WERI-Rb-1 (cell line): ENCODE results near the gene CDYL.

Experiments used
- DNase-seq: peaks from one replicate; pipeline ENCODE4 v3.0.0-alpha.2; 2020
- H3K27ac ChIP-seq: fragments of 250-450 bp; sonication (Bioruptor Pico); 2 replicates; pipeline ENCODE4 v1.5.1; 2020; ENCODE audit warnings: mild to moderate bottlenecking, moderate library complexity
- H3K27me3 ChIP-seq: fragments of 250-450 bp; sonication (Bioruptor Pico); 2 replicates; pipeline ENCODE4 v1.5.1; 2021; ENCODE audit warnings: mild to moderate bottlenecking, low read depth, moderate library complexity; ENCODE audit not compliant: insufficient read depth, severe bottlenecking
- H3K36me3 ChIP-seq: fragments of 250-450 bp; sonication (Bioruptor Pico); 2 replicates; pipeline ENCODE4 v1.5.1; 2020; ENCODE audit warnings: mild to moderate bottlenecking, moderate library complexity
- H3K4me3 ChIP-seq: 2 replicates; pipeline ENCODE4 v1.5.1; 2011; ENCODE audit warnings: low read depth, mild to moderate bottlenecking, control low read depth, low read length
- H3K9me3 ChIP-seq: fragments of 250-450 bp; sonication (Bioruptor Pico); 2 replicates; pipeline ENCODE4 v1.5.1; 2021; ENCODE audit warnings: mild to moderate bottlenecking, moderate library complexity; ENCODE audit not compliant: severe bottlenecking
- CTCF ChIP-seq: IDR thresholded peaks from 2 replicates; pipeline ENCODE4 v1.5.1; 2011; ENCODE audit warnings: low read depth, mild to moderate bottlenecking, control low read depth, inconsistent platforms, low read length

The CDYL gene

GRCh38 chr6:4916954-4917561 is 140.9 kb downstream of the CDYL start:
- no peak for DNase-seq
- no peak overlapping the region for H3K27ac ChIP-seq
- no peak for TF ChIP-seq CTCF

GRCh38 chr6:4920914-4921410 is 144.8 kb downstream of the CDYL start:
- Histone ChIP-seq H3K4me3 (no peak overlapping the region), H3K9me3 (no peaks in the 10 kb centered on the region), H3K36me3 (no peaks in the 10 kb centered on the region; the same call in 1 of the 2 replicates), H3K27me3 (no peaks in the 10 kb centered on the region), H3K27ac (no peak overlapping the region)
- no peak for TF ChIP-seq CTCF
- no peak for DNase-seq

More at GRCh38 chr6:4916954-4917561, 140.9 kb downstream of the CDYL start:
- Histone ChIP-seq H3K36me3 (no peaks in the 10 kb centered on the region; the same call in none of the 2 replicates), H3K27me3 (no peaks in the 10 kb centered on the region), H3K9me3 (no peaks in the 10 kb centered on the region), H3K4me3 (no peak overlapping the region)

- no peaks in the 10 kb centered on the region for H3K27me3 ChIP-seq
- TF ChIP-seq CTCF = no peak
- no peaks in the 10 kb centered on the region; the same call in 1 of the 2 replicates for H3K36me3 ChIP-seq
These were observed 146.4 kb downstream of the CDYL start for GRCh38 chr6:4922488-4923037.

GRCh38 chr6:4923081-4923480 is 146.9 kb downstream of the CDYL start:
- Histone ChIP-seq H3K27me3 (no peaks in the 10 kb centered on the region), H3K4me3 (no peak overlapping the region), H3K36me3 (no peaks in the 10 kb centered on the region; the same call in 1 of the 2 replicates), H3K27ac (no peak overlapping the region), H3K9me3 (no peaks in the 10 kb centered on the region)
- DNase-seq = no peak
- no peak for TF ChIP-seq CTCF

More at GRCh38 chr6:4922488-4923037, 146.4 kb downstream of the CDYL start:
- Histone ChIP-seq H3K4me3 (no peak overlapping the region), H3K9me3 (no peaks in the 10 kb centered on the region), H3K27ac (no peak overlapping the region)
- no peak for DNase-seq

- H3K27me3 ChIP-seq = no peaks in the 10 kb centered on the region
- no peak overlapping the region for H3K4me3 ChIP-seq
- H3K36me3 ChIP-seq = no peaks in the 10 kb centered on the region; the same call in 1 of the 2 replicates
- no peak overlapping the region for H3K27ac ChIP-seq
- no peaks in the 10 kb centered on the region for H3K9me3 ChIP-seq
- TF ChIP-seq CTCF = no peak
- no peak for DNase-seq
These were observed 148.6 kb downstream of the CDYL start for GRCh38 chr6:4924661-4925271.
